VCaP (cell line): Measurements from ENCODE around the gene SPP2.

Source experiments
- H3K27ac ChIP-seq: fragments of 450-650 bp; 2 replicates; pipeline ENCODE4 v1.5.1; 2017
- TF ChIP-seq, protein P1 (sequence below): fragments of 450-650 bp; conservative IDR thresholded peaks from 2 replicates; pipeline ENCODE4 v1.5.1; 2017; ENCODE audit warnings: mild to moderate bottlenecking, moderate library complexity

Gene SPP2

DNA sequence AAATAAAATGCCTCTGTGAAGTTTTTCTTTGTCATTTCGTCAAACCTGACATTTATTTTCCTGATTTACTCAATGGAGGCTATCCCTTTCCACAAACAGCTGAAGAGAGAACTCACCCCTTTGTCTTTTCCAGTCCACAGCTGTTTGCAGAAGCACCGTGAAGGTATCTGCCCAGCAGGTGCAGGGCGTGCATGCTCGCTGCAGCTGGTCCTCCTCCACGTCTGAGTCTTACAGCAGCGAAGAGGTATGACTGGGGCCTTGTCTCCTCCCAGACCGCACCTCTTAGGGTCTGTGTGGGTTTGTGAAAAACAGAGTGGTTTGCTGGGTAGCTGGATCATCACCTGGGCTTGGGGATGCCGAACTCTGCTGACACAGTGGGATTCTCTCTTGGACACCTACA is 9.7 kb downstream of the SPP2 start:
- TF ChIP-seq, protein P1, sequence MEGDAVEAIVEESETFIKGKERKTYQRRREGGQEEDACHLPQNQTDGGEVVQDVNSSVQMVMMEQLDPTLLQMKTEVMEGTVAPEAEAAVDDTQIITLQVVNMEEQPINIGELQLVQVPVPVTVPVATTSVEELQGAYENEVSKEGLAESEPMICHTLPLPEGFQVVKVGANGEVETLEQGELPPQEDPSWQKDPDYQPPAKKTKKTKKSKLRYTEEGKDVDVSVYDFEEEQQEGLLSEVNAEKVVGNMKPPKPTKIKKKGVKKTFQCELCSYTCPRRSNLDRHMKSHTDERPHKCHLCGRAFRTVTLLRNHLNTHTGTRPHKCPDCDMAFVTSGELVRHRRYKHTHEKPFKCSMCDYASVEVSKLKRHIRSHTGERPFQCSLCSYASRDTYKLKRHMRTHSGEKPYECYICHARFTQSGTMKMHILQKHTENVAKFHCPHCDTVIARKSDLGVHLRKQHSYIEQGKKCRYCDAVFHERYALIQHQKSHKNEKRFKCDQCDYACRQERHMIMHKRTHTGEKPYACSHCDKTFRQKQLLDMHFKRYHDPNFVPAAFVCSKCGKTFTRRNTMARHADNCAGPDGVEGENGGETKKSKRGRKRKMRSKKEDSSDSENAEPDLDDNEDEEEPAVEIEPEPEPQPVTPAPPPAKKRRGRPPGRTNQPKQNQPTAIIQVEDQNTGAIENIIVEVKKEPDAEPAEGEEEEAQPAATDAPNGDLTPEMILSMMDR: no peak
- no peak overlapping the region for H3K27ac ChIP-seq

DNA sequence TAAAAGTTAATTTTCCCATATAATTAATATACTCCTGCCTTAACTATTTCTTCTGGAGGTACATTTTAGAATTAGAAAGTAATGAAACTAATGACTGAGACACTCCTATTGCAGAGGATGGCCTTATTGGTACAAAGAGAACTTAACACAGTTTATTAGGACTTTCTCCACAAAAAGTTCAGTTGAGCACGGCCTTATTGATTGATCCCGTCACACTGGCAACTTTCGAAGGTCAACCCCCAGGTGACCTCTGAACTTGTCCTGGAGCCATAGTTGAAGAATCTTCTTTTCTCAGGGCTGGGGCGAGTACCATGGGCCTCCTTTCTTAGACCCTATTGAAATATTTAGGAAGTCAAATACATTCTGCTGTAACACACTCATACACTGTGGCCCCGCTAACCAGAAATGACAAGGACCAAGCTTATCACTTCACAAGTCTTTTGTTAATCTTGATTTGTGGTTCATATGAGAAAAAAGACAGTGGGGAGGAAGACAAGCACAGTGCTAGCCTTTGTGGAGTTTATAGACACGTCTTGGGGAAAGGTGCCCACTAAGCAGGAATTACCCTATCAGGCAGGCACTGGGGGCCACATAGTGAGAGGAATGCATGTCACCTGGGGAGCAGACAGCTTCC is 11.2 kb downstream of the SPP2 start:
- TF ChIP-seq, protein P1: no peak
- H3K27ac ChIP-seq: no peak overlapping the region

DNA sequence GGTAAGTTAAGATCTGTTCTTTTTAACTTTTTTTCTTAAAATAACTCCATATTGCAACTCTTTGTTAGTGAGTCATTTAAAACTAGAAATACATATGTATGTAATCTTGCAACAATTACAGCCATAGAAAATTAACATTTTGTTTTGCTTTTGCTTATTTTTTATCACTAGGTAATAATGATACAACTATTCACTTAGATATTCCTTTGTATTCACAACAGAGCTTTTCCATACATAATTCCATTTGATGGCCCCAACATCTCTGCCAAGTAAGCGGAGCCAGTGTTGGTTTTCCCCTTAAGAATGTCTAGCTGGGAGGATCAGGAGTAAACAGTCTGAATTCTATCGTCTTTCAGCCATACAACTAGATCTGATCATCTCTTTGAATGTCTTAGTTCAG is 16.1 kb downstream of the SPP2 start:
- H3K27ac ChIP-seq: no peak overlapping the region
- TF ChIP-seq, protein P1: no peak

DNA sequence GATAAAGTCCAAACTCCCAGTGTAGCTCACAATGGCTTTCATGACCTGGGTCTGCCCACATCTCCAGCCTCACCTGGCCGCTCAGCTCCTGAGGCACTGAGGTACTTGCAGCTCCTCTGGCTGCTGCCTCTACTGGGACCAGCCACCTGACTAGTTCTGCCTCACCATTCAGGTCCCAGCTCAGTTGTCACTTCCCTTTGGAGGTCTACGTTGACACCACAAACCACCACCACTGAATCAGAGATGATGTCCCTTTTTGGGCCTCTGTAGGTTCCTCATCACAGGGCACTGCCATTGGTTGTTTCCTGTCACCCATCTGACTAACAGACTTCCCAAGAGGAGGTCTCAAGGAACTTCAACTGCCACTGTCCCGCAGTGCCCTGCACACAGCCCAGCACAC is 21.2 kb downstream of the SPP2 start:
- TF ChIP-seq, protein P1: no peak

DNA sequence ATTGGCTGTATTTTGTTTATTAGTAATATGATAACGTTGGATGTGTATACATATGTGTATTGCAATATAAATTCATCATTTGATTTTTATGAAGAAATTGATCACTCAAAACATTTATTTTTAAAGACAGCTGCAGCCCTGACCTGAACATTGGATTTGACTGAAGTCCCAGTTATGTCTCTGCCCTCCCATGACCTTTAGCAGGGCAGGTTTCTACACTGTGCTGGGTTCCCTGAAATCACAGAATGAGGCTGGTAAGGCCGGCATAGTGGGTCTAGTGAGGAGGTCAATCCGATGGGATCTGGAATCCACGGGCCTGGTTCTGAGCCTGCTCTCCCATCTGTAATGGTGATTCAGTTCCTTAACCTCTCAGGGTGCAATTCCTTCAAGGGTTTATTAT is 22.0 kb downstream of the SPP2 start:
- TF ChIP-seq, protein P1: no peak
- no peak overlapping the region for H3K27ac ChIP-seq

More for the DNA sequence above, 21.2 kb downstream of the SPP2 start:
- no peak overlapping the region for H3K27ac ChIP-seq

DNA sequence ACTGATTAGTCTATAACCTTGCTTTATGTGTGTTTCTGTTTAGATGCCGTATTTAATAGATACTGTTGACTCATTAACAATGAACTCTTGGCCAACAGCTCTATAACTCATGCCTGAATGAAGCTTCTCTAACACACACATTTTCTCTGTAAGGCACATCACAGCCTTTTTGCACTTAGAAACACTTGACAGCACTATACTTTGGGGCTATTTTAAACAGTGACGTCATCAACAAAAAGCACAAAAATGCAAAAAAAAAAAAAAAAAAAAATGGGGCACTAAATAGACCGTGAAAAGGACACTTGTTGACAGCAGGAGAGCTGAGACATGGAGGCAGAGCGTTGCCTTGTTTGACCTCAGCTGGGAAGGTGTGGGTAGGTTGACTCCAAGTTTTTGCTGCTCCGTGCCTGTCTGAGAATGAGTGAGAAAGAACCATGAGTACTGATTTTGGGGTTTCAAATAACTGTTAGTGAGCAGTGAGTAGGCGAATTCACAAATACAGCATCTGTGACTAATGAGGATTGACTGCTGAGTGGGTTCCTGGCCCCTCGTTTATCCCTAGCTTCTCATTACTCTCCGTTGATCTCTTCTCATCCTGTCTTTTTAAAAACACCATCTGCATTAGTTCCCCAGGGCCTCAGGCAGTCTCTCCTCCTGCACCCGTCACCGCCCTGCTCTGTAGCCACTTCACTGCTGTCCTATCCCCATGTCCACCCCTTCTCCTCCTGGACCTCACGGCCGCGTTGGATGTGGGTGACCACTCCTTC is 24.4 kb downstream of the SPP2 start:
- TF ChIP-seq, protein P1: no peak
- no peak overlapping the region for H3K27ac ChIP-seq

DNA sequence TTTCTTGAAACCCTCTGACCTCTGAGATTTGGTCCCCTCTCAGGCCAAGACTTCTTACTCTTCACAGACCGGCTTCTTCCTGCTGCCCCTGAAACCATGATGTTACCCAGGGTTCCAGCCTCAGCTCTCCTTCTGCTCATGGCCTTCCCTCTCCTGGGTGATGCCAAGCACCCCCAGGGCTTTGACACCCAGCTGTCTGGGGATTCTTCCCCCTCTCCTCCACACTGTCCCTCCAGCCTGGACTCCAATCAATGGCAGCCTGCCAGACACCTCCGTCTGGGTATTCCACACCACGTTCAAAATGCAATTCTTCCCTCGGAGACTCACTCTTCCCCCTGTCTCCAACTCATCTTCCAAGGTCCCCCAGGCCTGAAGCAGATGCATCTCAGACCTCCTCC is 25.0 kb downstream of the SPP2 start:
- TF ChIP-seq, protein P1: no peak
- no peak overlapping the region for H3K27ac ChIP-seq
